Nucleus accumbens (tissue), 56 donors: ENCODE data around the gene PEX6.
"Not testable (repeated sequence)": the region's sequence is repeated elsewhere in the genome, so short reads cannot be mapped to it uniquely, and the experiment has no call there.

ENCODE experiments used
- DNase-seq, 56 donors: peaks; one replicate each; lab custom pipeline; 2025; lab: John Stamatoyannopoulos, UW

PEX6 gene

GRCh38 chr6:42968126-42968701, 10.8 kb downstream of the PEX6 start:
- DNase-seq = no peak

- DNase-seq = no peak
These were observed 11.8 kb downstream of the PEX6 start for GRCh38 chr6:42967228-42967627.

- DNase-seq = no peak
These were observed 12.4 kb downstream of the PEX6 start for GRCh38 chr6:42966571-42966970.

GRCh38 chr6:42963855-42964605, 15.0 kb downstream of the PEX6 start:
- no peak for DNase-seq

GRCh38 chr6:42963179-42963854, 15.7 kb downstream of the PEX6 start:
- DNase-seq = no peak

- no peak for DNase-seq
These were observed 16.3 kb downstream of the PEX6 start for GRCh38 chr6:42962502-42963178.

GRCh38 chr6:42962096-42962495, 16.9 kb downstream of the PEX6 start:
- peak in 1 of 56 donors; percentile 6 for DNase-seq

- no peak for DNase-seq
These were observed 17.9 kb downstream of the PEX6 start for GRCh38 chr6:42961020-42961470.

GRCh38 chr6:42960243-42961019, 18.6 kb downstream of the PEX6 start, which contains the start of gene GNMT:
TSS of gene GNMT (plus strand) at chr6:42960754. CDS start at chr6:42960768, 14 bp downstream.
- DNase-seq = peak in 5 of 56 donors; percentile 4 to 26 (median 8)

GRCh38 chr6:42959917-42960242, 19.1 kb downstream of the PEX6 start:
- DNase-seq = no peak

GRCh38 chr6:42958125-42958524, 20.9 kb downstream of the PEX6 start:
- DNase-seq = no peak

- DNase-seq = not testable (repeated sequence)
These were observed 24.6 kb downstream of the PEX6 start for GRCh38 chr6:42954405-42954804.

GRCh38 chr6:42952389-42952788, 26.6 kb downstream of the PEX6 start:
- DNase-seq = no peak

- DNase-seq = no peak
These were observed 31.0 kb downstream of the PEX6 start for GRCh38 chr6:42947950-42948349.

GRCh38 chr6:42942444-42942843, 36.5 kb downstream of the PEX6 start:
- no peak for DNase-seq

- not testable (repeated sequence) for DNase-seq
These were observed 37.6 kb downstream of the PEX6 start for GRCh38 chr6:42941356-42941755.

GRCh38 chr6:42940493-42941045, 38.4 kb downstream of the PEX6 start:
- DNase-seq = no peak

- DNase-seq = no peak
These were observed 39.2 kb downstream of the PEX6 start for GRCh38 chr6:42939810-42940167.

- DNase-seq = no peak
These were observed 39.8 kb downstream of the PEX6 start for GRCh38 chr6:42938987-42939809.
